RPMI8226 (cell line): ENCODE data around the gene UPF1.
A peak's percentile ranks its signal among the peaks of the same experiment; 100 is the strongest.

Experiments used
- DNase-seq: peaks from one replicate; pipeline ENCODE4 v3.0.0-alpha.2; 2015

UPF1 gene

GRCh38 chr19:18831524-18832305, at the start of gene UPF1:
Gene UPF1 (plus strand): TSS chr19:18831959. CDS start chr19:18832210, 251 bp downstream.
- DNase-seq, result peak; percentile 97

GRCh38 chr19:18782559-18783225, 49.1 kb upstream of the UPF1 start:
- DNase-seq, result peak; percentile 36

GRCh38 chr19:18783958-18784785, 47.6 kb upstream of the UPF1 start:
- no peak for DNase-seq

GRCh38 chr19:18784786-18785120, 47.0 kb upstream of the UPF1 start:
- DNase-seq, result no peak

- DNase-seq, result peak; percentile 75
Observed at GRCh38 chr19:18785179-18786124, 46.3 kb upstream of the UPF1 start.

GRCh38 chr19:18788529-18789421, 43.0 kb upstream of the UPF1 start:
- DNase-seq, result no peak

- no peak for DNase-seq
Observed at GRCh38 chr19:18789422-18789869, 42.3 kb upstream of the UPF1 start.

GRCh38 chr19:18789883-18790565, 41.7 kb upstream of the UPF1 start:
- peak; percentile 71 for DNase-seq

- no peak for DNase-seq
Observed at GRCh38 chr19:18790566-18791314, 41.0 kb upstream of the UPF1 start, which contains the start of gene COMP. Gene COMP (minus strand): TSS chr19:18791305. CDS start chr19:18791269, 36 bp downstream.

- no peak for DNase-seq
Observed at GRCh38 chr19:18791315-18791678, 40.5 kb upstream of the UPF1 start.

GRCh38 chr19:18792661-18793060, 39.1 kb upstream of the UPF1 start:
- DNase-seq, result no peak

- no peak for DNase-seq
Observed at GRCh38 chr19:18793144-18794028, 38.4 kb upstream of the UPF1 start.

GRCh38 chr19:18794029-18794313, 37.8 kb upstream of the UPF1 start:
- DNase-seq, result no peak

GRCh38 chr19:18794692-18795091, 37.1 kb upstream of the UPF1 start:
- DNase-seq, result no peak

GRCh38 chr19:18795540-18795939, 36.2 kb upstream of the UPF1 start:
- DNase-seq, result no peak

- no peak for DNase-seq
Observed at GRCh38 chr19:18796239-18796638, 35.5 kb upstream of the UPF1 start.

GRCh38 chr19:18798384-18799352, 33.1 kb upstream of the UPF1 start:
- DNase-seq, result no peak
